Inflammatory macrophage treated with lipopolysaccharide for 4 hours (primary cell): Measurements from ENCODE around the gene OR13C3.
"Not testable (repeated sequence)": the region's sequence is repeated elsewhere in the genome, so short reads cannot be mapped to it uniquely, and the experiment has no call there.

Experiments
- DNase-seq: peaks from one replicate; pipeline ENCODE4 v3.0.0-alpha.2; 2020

The OR13C3 gene

GRCh38 chr9:104536756-104537155, at the start of gene OR13C3:
OR13C3 (minus strand) TSS chr9:104536856; CDS start chr9:104536723, 133 bp downstream.
- DNase-seq = no peak

GRCh38 chr9:104580562-104580961, 43.9 kb upstream of the OR13C3 start:
- no peak for DNase-seq

- no peak for DNase-seq
Measured at GRCh38 chr9:104577263-104577662, 40.6 kb upstream of the OR13C3 start.

GRCh38 chr9:104575456-104575855, 38.8 kb upstream of the OR13C3 start:
- DNase-seq = no peak

- no peak for DNase-seq
Measured at GRCh38 chr9:104572612-104573011, 36.0 kb upstream of the OR13C3 start.

- DNase-seq = no peak
Measured at GRCh38 chr9:104568868-104569267, 32.2 kb upstream of the OR13C3 start, which contains the start of gene OR13C8. OR13C8 (plus strand) TSS chr9:104569168; CDS start chr9:104569168, 0 bp downstream.

- no peak for DNase-seq
Measured at GRCh38 chr9:104564358-104564757, 27.7 kb upstream of the OR13C3 start.

GRCh38 chr9:104556830-104557634, 20.4 kb upstream of the OR13C3 start:
- no peak for DNase-seq

- no peak for DNase-seq
Measured at GRCh38 chr9:104555521-104555920, 18.9 kb upstream of the OR13C3 start.

GRCh38 chr9:104553261-104553660, 16.6 kb upstream of the OR13C3 start:
- DNase-seq = no peak

GRCh38 chr9:104544644-104545043, 8.0 kb upstream of the OR13C3 start:
- no peak for DNase-seq

- DNase-seq = no peak
Measured at GRCh38 chr9:104539275-104539674, 2.6 kb upstream of the OR13C3 start.

- no peak for DNase-seq
Measured at GRCh38 chr9:104527109-104527508, 9.5 kb downstream of the OR13C3 start, which contains the start of gene OR13C4. OR13C4 (minus strand) TSS chr9:104527209; CDS start chr9:104527209, 0 bp downstream.

GRCh38 chr9:104520241-104520640, 16.4 kb downstream of the OR13C3 start:
- DNase-seq = not testable (repeated sequence)

GRCh38 chr9:104514901-104515300, 21.8 kb downstream of the OR13C3 start:
- DNase-seq = no peak

GRCh38 chr9:104506565-104506964, 30.1 kb downstream of the OR13C3 start:
- DNase-seq = no peak

- DNase-seq = no peak
Measured at GRCh38 chr9:104503963-104504362, 32.7 kb downstream of the OR13C3 start, which contains the start of gene OR13F1. OR13F1 (plus strand) TSS chr9:104504263; CDS start chr9:104504263, 0 bp downstream.

- DNase-seq = no peak
Measured at GRCh38 chr9:104503440-104503839, 33.2 kb downstream of the OR13C3 start.

GRCh38 chr9:104494808-104495207, 41.8 kb downstream of the OR13C3 start:
- DNase-seq = no peak
